WTC11 (cell line): ENCODE data around the gene EXOSC7.

ENCODE experiments used
- ESRRA ChIP-seq: sonication (generic); formaldehyde crosslinking; IDR thresholded peaks from 2 replicates; pipeline ENCODE4 v1.8.1; 2022; ENCODE audit warnings: mild to moderate bottlenecking, missing genetic modification reagents, borderline replicate concordance
- ETV6 ChIP-seq: sonication (generic); formaldehyde crosslinking; IDR thresholded peaks from 2 replicates; pipeline ENCODE4 v1.8.1; 2022; ENCODE audit warnings: mild to moderate bottlenecking, missing genetic modification reagents
- IRF1 ChIP-seq: sonication (generic); formaldehyde crosslinking; IDR thresholded peaks from 2 replicates; pipeline ENCODE4 v1.8.0; 2023; ENCODE audit warnings: missing genetic modification reagents
- KAT7 ChIP-seq: sonication (generic); formaldehyde crosslinking; IDR thresholded peaks from 2 replicates; pipeline ENCODE4 v1.8.1; 2023; ENCODE audit warnings: missing genetic modification reagents, mild to moderate bottlenecking, borderline replicate concordance
- MAX ChIP-seq: sonication (generic); formaldehyde crosslinking; IDR thresholded peaks from 2 replicates; pipeline ENCODE4 v1.8.0; 2022; ENCODE audit warnings: mild to moderate bottlenecking, missing genetic modification reagents
- NFE2L1 ChIP-seq: sonication (generic); formaldehyde crosslinking; IDR thresholded peaks from 2 replicates; pipeline ENCODE4 v1.8.1; 2023; ENCODE audit warnings: missing genetic modification reagents
- NFYB ChIP-seq: sonication (generic); formaldehyde crosslinking; conservative IDR thresholded peaks from 2 replicates; pipeline ENCODE4 v1.8.0; 2022; ENCODE audit warnings: low read depth, missing genetic modification reagents
- RELA ChIP-seq: sonication (generic); formaldehyde crosslinking; IDR thresholded peaks from 2 replicates; pipeline ENCODE4 v1.8.1; 2022; ENCODE audit warnings: missing genetic modification reagents, mild to moderate bottlenecking, borderline replicate concordance
- TEAD1 ChIP-seq: sonication (generic); formaldehyde crosslinking; IDR thresholded peaks from 2 replicates; pipeline ENCODE4 v1.8.0; 2022; ENCODE audit warnings: mild to moderate bottlenecking, missing genetic modification reagents
- ZNF138 ChIP-seq: sonication (generic); formaldehyde crosslinking; conservative IDR thresholded peaks from 2 replicates; pipeline ENCODE4 v1.8.1; 2022; ENCODE audit warnings: mild to moderate bottlenecking, moderate library complexity, missing genetic modification reagents
- TF ChIP-seq, protein P1 (sequence below): fragments of 200-600 bp; IDR thresholded peaks from 2 replicates; pipeline ENCODE4 v1.8.0; 2022; ENCODE audit warnings: antibody characterized with exemption
- TF ChIP-seq, protein P2 (sequence below): sonication (generic); formaldehyde crosslinking; IDR thresholded peaks from 2 replicates; pipeline ENCODE4 v1.8.0; 2022; ENCODE audit warnings: mild to moderate bottlenecking, missing genetic modification reagents

DNA sequence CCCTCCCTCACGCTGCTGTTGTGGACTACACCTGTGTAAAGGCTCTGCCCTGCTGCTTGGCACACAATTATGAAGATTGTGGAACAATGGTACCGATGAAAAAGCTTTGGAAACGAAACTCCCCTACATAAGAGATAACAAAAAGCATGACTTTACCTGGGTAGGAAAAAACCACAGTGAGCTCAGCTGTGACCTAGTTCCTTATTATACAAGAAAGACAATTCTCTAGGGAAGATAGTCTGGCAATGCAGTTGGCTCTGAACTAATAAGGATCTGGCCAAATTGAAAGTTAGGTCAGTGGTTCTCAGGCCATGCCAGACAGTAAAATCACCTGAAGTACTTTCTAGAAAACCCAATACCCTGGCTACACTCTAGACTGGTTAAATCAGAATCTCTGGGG, 66.1 kb downstream of the EXOSC7 start:
- no peak for TF ChIP-seq NFYB
- TF ChIP-seq ZNF138 = no peak
- no peak for TF ChIP-seq RELA (CRISPR knock-in tag)
- TF ChIP-seq, protein P1, sequence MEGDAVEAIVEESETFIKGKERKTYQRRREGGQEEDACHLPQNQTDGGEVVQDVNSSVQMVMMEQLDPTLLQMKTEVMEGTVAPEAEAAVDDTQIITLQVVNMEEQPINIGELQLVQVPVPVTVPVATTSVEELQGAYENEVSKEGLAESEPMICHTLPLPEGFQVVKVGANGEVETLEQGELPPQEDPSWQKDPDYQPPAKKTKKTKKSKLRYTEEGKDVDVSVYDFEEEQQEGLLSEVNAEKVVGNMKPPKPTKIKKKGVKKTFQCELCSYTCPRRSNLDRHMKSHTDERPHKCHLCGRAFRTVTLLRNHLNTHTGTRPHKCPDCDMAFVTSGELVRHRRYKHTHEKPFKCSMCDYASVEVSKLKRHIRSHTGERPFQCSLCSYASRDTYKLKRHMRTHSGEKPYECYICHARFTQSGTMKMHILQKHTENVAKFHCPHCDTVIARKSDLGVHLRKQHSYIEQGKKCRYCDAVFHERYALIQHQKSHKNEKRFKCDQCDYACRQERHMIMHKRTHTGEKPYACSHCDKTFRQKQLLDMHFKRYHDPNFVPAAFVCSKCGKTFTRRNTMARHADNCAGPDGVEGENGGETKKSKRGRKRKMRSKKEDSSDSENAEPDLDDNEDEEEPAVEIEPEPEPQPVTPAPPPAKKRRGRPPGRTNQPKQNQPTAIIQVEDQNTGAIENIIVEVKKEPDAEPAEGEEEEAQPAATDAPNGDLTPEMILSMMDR = no peak
- TF ChIP-seq TEAD1 (CRISPR knock-in tag) = no peak
- TF ChIP-seq IRF1 (CRISPR knock-in tag) = no peak
- TF ChIP-seq MAX (CRISPR knock-in tag) = no peak
- TF ChIP-seq ESRRA = no peak
- TF ChIP-seq, protein P2, sequence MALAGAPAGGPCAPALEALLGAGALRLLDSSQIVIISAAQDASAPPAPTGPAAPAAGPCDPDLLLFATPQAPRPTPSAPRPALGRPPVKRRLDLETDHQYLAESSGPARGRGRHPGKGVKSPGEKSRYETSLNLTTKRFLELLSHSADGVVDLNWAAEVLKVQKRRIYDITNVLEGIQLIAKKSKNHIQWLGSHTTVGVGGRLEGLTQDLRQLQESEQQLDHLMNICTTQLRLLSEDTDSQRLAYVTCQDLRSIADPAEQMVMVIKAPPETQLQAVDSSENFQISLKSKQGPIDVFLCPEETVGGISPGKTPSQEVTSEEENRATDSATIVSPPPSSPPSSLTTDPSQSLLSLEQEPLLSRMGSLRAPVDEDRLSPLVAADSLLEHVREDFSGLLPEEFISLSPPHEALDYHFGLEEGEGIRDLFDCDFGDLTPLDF (CRISPR knock-in tag) = no peak
- no peak for TF ChIP-seq NFE2L1 (CRISPR knock-in tag)
- TF ChIP-seq ETV6 = no peak
- TF ChIP-seq KAT7 (CRISPR knock-in tag) = no peak
